H9 (cell line): ENCODE data around the gene EFNB2. TPM values are rescaled to one million over a fixed set of nuclear protein-coding genes. Genes with fewer than 3 reads are reported as not detected.
A peak's percentile ranks its signal among the peaks of the same experiment; 100 is the strongest.

Source experiments
- DNase-seq: peaks from one replicate; pipeline ENCODE4 v3.0.0-alpha.2; 2017
- H2AFZ ChIP-seq: one replicate; pipeline ENCODE4 v1.6.1; 2013; ENCODE audit warnings: mild to moderate bottlenecking, low read length, control low read depth, moderate library complexity
- H2AK5ac ChIP-seq: 2 replicates; pipeline ENCODE4 v1.6.1; 2013; ENCODE audit warnings: low read length, control low read depth, mixed read lengths; ENCODE audit not compliant: insufficient read length
- H2BK120ac ChIP-seq: one replicate; pipeline ENCODE4 v1.6.1; 2013; ENCODE audit warnings: low read depth, mild to moderate bottlenecking, low read length, control low read depth, inconsistent platforms; ENCODE audit not compliant: poor library complexity, severe bottlenecking
- H2BK12ac ChIP-seq: 2 replicates; pipeline ENCODE4 v1.6.1; 2013; ENCODE audit warnings: low read length, control low read depth, mixed read lengths, low read depth; ENCODE audit not compliant: insufficient read length
- H2BK15ac ChIP-seq: 2 replicates; pipeline ENCODE4 v1.6.1; 2013; ENCODE audit warnings: low read depth, low read length, control low read depth
- H2BK20ac ChIP-seq: one replicate; pipeline ENCODE4 v1.6.1; 2013; ENCODE audit warnings: low read depth, mild to moderate bottlenecking, low read length, control low read depth, inconsistent platforms; ENCODE audit not compliant: poor library complexity, severe bottlenecking
- H2BK5ac ChIP-seq: 2 replicates; pipeline ENCODE4 v1.6.1; 2013; ENCODE audit warnings: low read length, control low read depth, mixed read lengths; ENCODE audit not compliant: insufficient read length
- H3K14ac ChIP-seq: 2 replicates; pipeline ENCODE4 v1.6.1; 2013; ENCODE audit warnings: low read length, control low read depth; ENCODE audit not compliant: insufficient read depth
- H3K18ac ChIP-seq: 2 replicates; pipeline ENCODE4 v1.6.1; 2013; ENCODE audit warnings: low read depth, mild to moderate bottlenecking, mixed read lengths, low read length, control low read depth; ENCODE audit not compliant: insufficient read length
- H3K23ac ChIP-seq: 2 replicates; pipeline ENCODE4 v1.6.1; 2013; ENCODE audit warnings: low read length, control low read depth, mixed read lengths, low read depth; ENCODE audit not compliant: insufficient read length
- H3K23me2 ChIP-seq: 2 replicates; pipeline ENCODE4 v1.6.1; 2013; ENCODE audit warnings: low read depth, mild to moderate bottlenecking, mixed read lengths, low read length, control low read depth; ENCODE audit not compliant: insufficient read length, poor library complexity, severe bottlenecking
- H3K27ac ChIP-seq: 2 replicates; pipeline ENCODE4 v1.5.1; 2013; ENCODE audit warnings: low read length, control low read depth, mixed read lengths, low read depth; ENCODE audit not compliant: insufficient read length
- H3K27me3 ChIP-seq: 2 replicates; pipeline ENCODE4 v1.6.1; 2013; ENCODE audit warnings: low read length, control low read depth, inconsistent platforms; ENCODE audit not compliant: insufficient read depth
- H3K4ac ChIP-seq: 2 replicates; pipeline ENCODE4 v1.6.1; 2013; ENCODE audit warnings: low read depth, mild to moderate bottlenecking, control low read depth, inconsistent platforms, low read length, moderate library complexity
- H3K4me1 ChIP-seq: 2 replicates; pipeline ENCODE4 v1.6.1; 2013; ENCODE audit warnings: low read length, control low read depth, inconsistent platforms; ENCODE audit not compliant: insufficient read depth
- H3K4me2 ChIP-seq: 2 replicates; pipeline ENCODE4 v1.6.1; 2013; ENCODE audit warnings: low read length, control low read depth, mixed read lengths; ENCODE audit not compliant: insufficient read length, insufficient read depth
- H3K56ac ChIP-seq: 2 replicates; pipeline ENCODE4 v1.6.1; 2013; ENCODE audit warnings: low read depth, mild to moderate bottlenecking, mixed read lengths, low read length, control low read depth; ENCODE audit not compliant: insufficient read length
- H3K79me1 ChIP-seq: 2 replicates; pipeline ENCODE4 v1.6.1; 2013; ENCODE audit warnings: low read depth, mild to moderate bottlenecking, moderate library complexity, low read length, control low read depth, inconsistent platforms; ENCODE audit not compliant: insufficient read depth, poor library complexity, severe bottlenecking
- H3K79me2 ChIP-seq: 2 replicates; pipeline ENCODE4 v1.6.1; 2013; ENCODE audit warnings: low read length, control low read depth, inconsistent platforms; ENCODE audit not compliant: insufficient read depth
- H3K9ac ChIP-seq: 2 replicates; pipeline ENCODE4 v1.6.1; 2013; ENCODE audit warnings: low read length, control low read depth, mixed read lengths; ENCODE audit not compliant: insufficient read length; ENCODE audit errors: extremely low read depth
- H3K9me3 ChIP-seq: one replicate; pipeline ENCODE4 v1.6.1; 2013; ENCODE audit warnings: low read depth, low read length, inconsistent platforms; ENCODE audit not compliant: control insufficient read depth
- H3T11ph ChIP-seq: one replicate; pipeline ENCODE4 v1.6.1; 2013; ENCODE audit warnings: mild to moderate bottlenecking, low read length, control low read depth, inconsistent platforms
- H4K20me1 ChIP-seq: one replicate; pipeline ENCODE4 v1.6.1; 2013; ENCODE audit not compliant: control insufficient read depth, insufficient read length, insufficient read depth
- H4K5ac ChIP-seq: 2 replicates; pipeline ENCODE4 v1.6.1; 2013; ENCODE audit warnings: low read depth, mild to moderate bottlenecking, mixed read lengths, low read length, control low read depth; ENCODE audit not compliant: insufficient read length
- H4K8ac ChIP-seq: replicated peaks from 2 replicates; pipeline ENCODE4 v1.6.1; 2013; ENCODE audit warnings: low read length, control low read depth, mixed read lengths, low read depth; ENCODE audit not compliant: insufficient read length
- H4K91ac ChIP-seq: 2 replicates; pipeline ENCODE4 v1.6.1; 2013; ENCODE audit warnings: low read depth, mild to moderate bottlenecking, moderate library complexity, mixed read lengths, low read length, control low read depth; ENCODE audit not compliant: insufficient read length
- H3K27ac Mint-ChIP-seq, 3 experiments: 2 replicates in 2 of 3; 3 replicates in 1 of 3; pipeline ENCODE4 v1.8.0; 2020 to 2021; ENCODE audit warnings: mixed read lengths in 3 of 3, mild to moderate bottlenecking in 1 of 3, moderate library complexity in 1 of 3
- H3K27me3 Mint-ChIP-seq: 2 replicates; pipeline ENCODE4 v1.8.0; 2021; ENCODE audit warnings: low read depth, mild to moderate bottlenecking, moderate library complexity, mixed read lengths
- H3K36me3 Mint-ChIP-seq, 3 experiments: 2 replicates in 2 of 3; 3 replicates in 1 of 3; pipeline ENCODE4 v1.8.0; 2020 to 2021; ENCODE audit warnings: low read depth in 3 of 3, mixed read lengths in 3 of 3; ENCODE audit not compliant: insufficient read depth in 1 of 3
- H3K4me1 Mint-ChIP-seq, 2 experiments: 2 replicates each; pipeline ENCODE4 v1.8.0; 2020; ENCODE audit warnings: mixed read lengths in 2 of 2
- H3K4me3 Mint-ChIP-seq, 2 experiments: 2 replicates in 1 of 2; 3 replicates in 1 of 2; pipeline ENCODE4 v1.8.0; 2020 to 2021; ENCODE audit warnings: mild to moderate bottlenecking in 2 of 2, mixed read lengths in 2 of 2, moderate library complexity in 1 of 2
- H3K9me3 Mint-ChIP-seq, 2 experiments: 2 replicates in 1 of 2; 3 replicates in 1 of 2; pipeline ENCODE4 v1.8.0; 2020; ENCODE audit warnings: mild to moderate bottlenecking in 2 of 2, mixed read lengths in 2 of 2, moderate library complexity in 1 of 2
- CTCF ChIP-seq: fragments of 200-600 bp; sonication (generic); conservative IDR thresholded peaks from 3 replicates; pipeline ENCODE4 v1.8.0; 2021; ENCODE audit warnings: antibody characterized with exemption, mild to moderate bottlenecking
- WGBS: extraction: QIAGEN DNeasy Blood & Tissue Kit; methylation state at CpG from one replicate; pipeline ENCODE4 v1.1.7; 2013; ENCODE audit warnings: missing lambda C conversion rate, low lambda C conversion rate, mixed read lengths; ENCODE audit not compliant: insufficient read length; ENCODE audit errors: extremely low coverage; 5-methylcytosine and 5-hydroxymethylcytosine counted together
- total RNA-seq: library from RNA; stranded (reverse); gene quantifications from 2 replicates; pipeline ENCODE4 v1.2.1, GENCODE V29; 2021

EFNB2 gene
- total RNA-seq, 1 experiment from 2014 or later = 12.7 TPM

GRCh38 chr13:106566641-106567473, 31.4 kb upstream of the EFNB2 start:
- Histone ChIP-seq H3K9me3 (no peaks in the 10 kb centered on the region), H2BK120ac (no peak overlapping the region), H2BK20ac (no peak overlapping the region), H3T11ph (no peak overlapping the region), H3K14ac (peak overlapping the region; percentile 97), H2AFZ (no peak overlapping the region), H3K79me1 (no peaks in the 10 kb centered on the region), H4K5ac (no peak overlapping the region), H3K9ac (peak overlapping the region; percentile 100), H2BK15ac (no peak overlapping the region), H3K23me2 (peaks cover 14% of the 10 kb centered on the region), H2BK5ac (peak overlapping the region; percentile 12), H2AK5ac (no peak overlapping the region), H4K8ac (no peak overlapping the region), H3K4me2 (peak overlapping the region; percentile 75), H3K4me1 (peaks cover 7% of the 10 kb centered on the region), H4K20me1 (no peaks in the 10 kb centered on the region), H3K27me3 (no peaks in the 10 kb centered on the region), H3K56ac (peak overlapping the region; percentile 10), H4K91ac (no peak overlapping the region), H3K4ac (no peak overlapping the region), H3K18ac (peak overlapping the region; percentile 100), H2BK12ac (no peak overlapping the region), H3K23ac (no peak overlapping the region), H3K27ac (no peak overlapping the region), H3K79me2 (peaks cover 52% of the 10 kb centered on the region)
- peaks cover 56 to 57% of the 10 kb centered on the region in 2 experiments for H3K4me1 Mint-ChIP-seq
- peak; percentile 56 for DNase-seq
- H3K9me3 Mint-ChIP-seq = no peaks in the 10 kb centered on the region
- peak overlapping the region; percentile 96 to 98 (median 98) for H3K27ac Mint-ChIP-seq
- H3K4me3 Mint-ChIP-seq = peak overlapping the region; percentile 97 to 99
- peaks cover 0 to 7% (median 7%) of the 10 kb centered on the region in 3 experiments; a peak in 6 of 7 replicates for H3K36me3 Mint-ChIP-seq
- WGBS = no CpG with 5 or more reads among the region's 34 CpGs
- TF ChIP-seq CTCF = no peak
- no peaks in the 10 kb centered on the region for H3K27me3 Mint-ChIP-seq
